DOHH2 (cell line): Measurements from ENCODE around the gene EZR.

ENCODE experiments used
- H3F3A ChIP-seq: fragments of 200-600 bp; sonication (generic), shearing (Covaris generic); 2 replicates; pipeline ENCODE4 v1.6.0; 2016; ENCODE audit warnings: antibody characterized with exemption, mild to moderate bottlenecking; ENCODE audit not compliant: control insufficient read depth, insufficient read depth
- H3K27ac ChIP-seq: fragments of 200-600 bp; sonication (generic); 2 replicates; pipeline ENCODE4 v1.5.1; 2014; ENCODE audit warnings: low read depth, mild to moderate bottlenecking, low read length, moderate library complexity
- H3K27me3 ChIP-seq: fragments of 200-600 bp; sonication (generic); 2 replicates; pipeline ENCODE4 v1.6.1; 2014; ENCODE audit warnings: mild to moderate bottlenecking, low read length, mixed read lengths; ENCODE audit not compliant: control insufficient read depth
- H3K36me3 ChIP-seq: fragments of 200-600 bp; sonication (generic); 2 replicates; pipeline ENCODE4 v1.6.1; 2014; ENCODE audit warnings: mild to moderate bottlenecking, low read length, moderate library complexity, mixed read lengths; ENCODE audit not compliant: control insufficient read depth
- H3K4me1 ChIP-seq: fragments of 200-600 bp; sonication (generic); 2 replicates; pipeline ENCODE4 v1.6.1; 2014; ENCODE audit warnings: mild to moderate bottlenecking, low read length, mixed read lengths; ENCODE audit not compliant: control insufficient read depth
- H3K4me2 ChIP-seq: fragments of 200-600 bp; sonication (generic); 2 replicates; pipeline ENCODE4 v1.6.0; 2014; ENCODE audit warnings: mild to moderate bottlenecking, low read length, moderate library complexity
- H3K4me3 ChIP-seq: fragments of 200-600 bp; sonication (generic); 2 replicates; pipeline ENCODE4 v1.5.1; 2014; ENCODE audit warnings: mild to moderate bottlenecking, low read length, mixed read lengths
- H3K79me2 ChIP-seq: fragments of 200-600 bp; sonication (generic); 2 replicates; pipeline ENCODE4 v1.6.1; 2014; ENCODE audit warnings: mild to moderate bottlenecking, low read length, mixed read lengths; ENCODE audit not compliant: control insufficient read depth
- H3K9me2 ChIP-seq: fragments of 200-600 bp; sonication (generic); replicated peaks from 2 replicates; pipeline ENCODE4 v1.6.1; 2014; ENCODE audit warnings: mild to moderate bottlenecking, low read length, mixed read lengths; ENCODE audit not compliant: control insufficient read depth
- H3K9me3 ChIP-seq: fragments of 200-600 bp; sonication (generic); 2 replicates; pipeline ENCODE4 v1.6.1; 2014; ENCODE audit warnings: antibody characterized with exemption, low read length, mixed read lengths; ENCODE audit not compliant: control insufficient read depth, insufficient read depth
- H4K20me1 ChIP-seq: fragments of 200-600 bp; sonication (generic); 2 replicates; pipeline ENCODE4 v1.6.0; 2014; ENCODE audit warnings: low read depth, mild to moderate bottlenecking, antibody characterized with exemption, low read length, moderate library complexity; ENCODE audit not compliant: control insufficient read depth, insufficient read depth
- EZH2phosphoT487 ChIP-seq: fragments of 200-600 bp; sonication (generic); IDR thresholded peaks from 2 replicates; pipeline ENCODE4 v1.6.1; 2017; ENCODE audit warnings: borderline replicate concordance, mild to moderate bottlenecking, antibody characterized with exemption, low read length, moderate library complexity, mixed read lengths
- TF ChIP-seq, protein P1 (sequence below): fragments of 200-600 bp; sonication (generic); IDR thresholded peaks from one replicate; pipeline ENCODE4 v1.5.1; 2014; ENCODE audit warnings: antibody characterized with exemption, mild to moderate bottlenecking, low read depth, low read length; ENCODE audit not compliant: poor library complexity, severe bottlenecking

EZR gene

DNA sequence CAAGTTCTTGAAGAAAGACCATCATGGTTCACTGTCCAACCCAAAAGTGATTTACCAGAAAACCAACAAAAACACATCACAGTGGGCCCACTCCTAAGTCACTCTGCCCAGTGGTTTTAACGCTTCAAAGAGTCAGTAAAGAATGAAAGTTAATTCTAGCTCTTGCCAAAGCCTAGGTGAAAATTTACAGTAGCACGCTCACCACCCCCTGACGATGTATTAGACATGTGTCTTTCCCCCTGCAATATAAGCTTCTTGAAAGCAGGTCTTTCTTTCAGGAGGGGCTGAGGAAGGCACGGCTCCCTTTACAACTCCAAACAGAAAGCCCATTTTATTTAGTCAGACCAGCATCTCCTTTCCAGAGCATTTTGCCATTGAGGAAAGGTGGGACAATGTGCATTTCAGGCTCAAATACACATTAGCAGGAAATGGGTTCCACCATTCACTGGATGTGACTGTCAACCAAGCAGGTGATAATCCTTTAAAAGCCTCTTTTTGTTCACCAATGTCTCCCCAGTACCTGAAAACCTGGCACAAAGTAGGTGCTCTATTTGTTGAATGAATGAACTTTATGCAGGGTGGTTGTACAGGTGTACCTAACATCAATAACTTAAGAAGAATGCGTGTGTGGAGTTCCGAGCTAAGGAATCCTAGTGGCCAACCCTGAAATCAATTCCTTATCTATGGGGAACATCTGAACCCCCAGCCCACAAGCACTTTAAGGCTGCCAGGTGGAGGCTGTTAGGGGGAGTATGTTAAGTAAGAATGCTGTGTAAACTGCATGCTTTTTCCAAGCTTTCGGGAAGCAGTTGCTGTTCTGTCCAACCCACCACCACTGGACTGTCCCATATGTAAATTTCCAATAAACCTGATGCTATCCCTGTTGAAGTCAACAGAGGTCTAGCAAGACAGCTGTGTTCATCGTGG is 11.4 kb downstream of the EZR start:
- peak overlapping the region; percentile 97 for H3K4me2 ChIP-seq
- peaks cover 96% of the 10 kb centered on the region for H3K4me1 ChIP-seq
- H3K79me2 ChIP-seq = peaks cover 96% of the 10 kb centered on the region

DNA sequence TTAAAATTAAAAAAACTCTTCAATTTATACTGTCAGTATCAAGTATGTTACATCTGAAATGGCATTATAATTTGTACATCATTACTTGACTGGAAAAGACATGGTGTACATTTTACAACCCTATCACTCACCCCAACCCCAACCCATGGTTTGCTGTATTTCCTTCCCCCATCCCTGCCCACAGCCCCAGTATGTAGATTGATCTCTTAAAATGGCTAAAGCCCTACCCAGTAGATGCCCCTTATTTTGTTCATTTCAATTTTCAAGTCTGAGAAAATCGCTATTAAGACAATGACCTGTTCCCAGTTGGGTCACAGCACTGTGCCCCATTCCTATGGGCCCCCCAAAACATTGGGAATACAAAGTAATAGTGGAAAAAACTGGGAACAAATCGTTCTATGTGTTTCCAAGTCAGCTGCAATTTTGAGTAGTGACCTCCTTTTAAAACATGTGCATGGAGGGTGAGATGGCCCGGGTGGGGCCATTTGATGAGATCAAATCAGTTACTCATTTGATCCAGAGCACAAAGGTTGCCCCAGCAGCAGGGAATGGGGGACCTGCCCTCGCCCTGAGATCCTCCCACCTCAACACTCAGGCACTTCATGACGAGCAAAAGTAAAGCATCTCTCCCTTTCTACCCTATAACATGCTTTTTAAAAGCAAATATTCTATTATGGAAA is 13.3 kb downstream of the EZR start:
- Histone ChIP-seq H3K79me2 (peaks cover 96% of the 10 kb centered on the region), H3K27ac (peak overlapping the region; percentile 99), H3K4me2 (peak overlapping the region; percentile 97), H3K4me3 (peak overlapping the region; percentile 71), H3K9me3 (no peaks in the 10 kb centered on the region), H3K36me3 (peaks cover 80% of the 10 kb centered on the region), H3K4me1 (peaks cover 96% of the 10 kb centered on the region), H3K27me3 (no peaks in the 10 kb centered on the region), H4K20me1 (peaks cover 29% of the 10 kb centered on the region), H3F3A (peaks cover 72% of the 10 kb centered on the region), H3K9me2 (no peaks in the 10 kb centered on the region)
- no peak for TF ChIP-seq EZH2phosphoT487
- TF ChIP-seq, protein P1, sequence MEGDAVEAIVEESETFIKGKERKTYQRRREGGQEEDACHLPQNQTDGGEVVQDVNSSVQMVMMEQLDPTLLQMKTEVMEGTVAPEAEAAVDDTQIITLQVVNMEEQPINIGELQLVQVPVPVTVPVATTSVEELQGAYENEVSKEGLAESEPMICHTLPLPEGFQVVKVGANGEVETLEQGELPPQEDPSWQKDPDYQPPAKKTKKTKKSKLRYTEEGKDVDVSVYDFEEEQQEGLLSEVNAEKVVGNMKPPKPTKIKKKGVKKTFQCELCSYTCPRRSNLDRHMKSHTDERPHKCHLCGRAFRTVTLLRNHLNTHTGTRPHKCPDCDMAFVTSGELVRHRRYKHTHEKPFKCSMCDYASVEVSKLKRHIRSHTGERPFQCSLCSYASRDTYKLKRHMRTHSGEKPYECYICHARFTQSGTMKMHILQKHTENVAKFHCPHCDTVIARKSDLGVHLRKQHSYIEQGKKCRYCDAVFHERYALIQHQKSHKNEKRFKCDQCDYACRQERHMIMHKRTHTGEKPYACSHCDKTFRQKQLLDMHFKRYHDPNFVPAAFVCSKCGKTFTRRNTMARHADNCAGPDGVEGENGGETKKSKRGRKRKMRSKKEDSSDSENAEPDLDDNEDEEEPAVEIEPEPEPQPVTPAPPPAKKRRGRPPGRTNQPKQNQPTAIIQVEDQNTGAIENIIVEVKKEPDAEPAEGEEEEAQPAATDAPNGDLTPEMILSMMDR = no peak

More for the DNA sequence above, 11.4 kb downstream of the EZR start:
- Histone ChIP-seq H3K9me2 (no peaks in the 10 kb centered on the region), H3F3A (peaks cover 90% of the 10 kb centered on the region), H3K36me3 (peaks cover 80% of the 10 kb centered on the region), H3K4me3 (peak overlapping the region; percentile 71), H3K27me3 (no peaks in the 10 kb centered on the region), H3K9me3 (no peaks in the 10 kb centered on the region), H3K27ac (peak overlapping the region; percentile 99), H4K20me1 (peaks cover 14% of the 10 kb centered on the region)
- TF ChIP-seq, protein P1 = no peak
- TF ChIP-seq EZH2phosphoT487 = no peak

DNA sequence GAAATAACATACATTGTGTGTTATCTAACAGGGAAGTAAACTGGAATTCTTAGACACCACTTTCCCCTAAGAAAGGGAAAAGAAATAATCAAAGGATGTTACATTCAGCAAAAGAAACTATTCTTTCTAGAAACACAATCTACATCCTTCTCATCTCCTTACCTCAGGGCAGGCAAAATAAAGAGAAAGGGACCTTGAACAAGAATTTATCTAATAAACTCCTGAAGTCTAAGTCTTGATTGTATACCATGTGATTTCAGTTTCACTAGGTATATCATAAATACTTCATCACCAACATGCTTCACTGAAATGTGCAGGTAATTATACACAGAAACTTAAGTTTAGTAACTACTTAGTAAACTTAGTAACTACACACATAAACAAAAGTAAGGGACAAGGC is 15.0 kb downstream of the EZR start:
- peak overlapping the region; percentile 90 for H3K4me2 ChIP-seq
- no peaks in the 10 kb centered on the region for H3K27me3 ChIP-seq
- H3K4me1 ChIP-seq = peaks cover 96% of the 10 kb centered on the region
- peak overlapping the region; percentile 67 for H3K4me3 ChIP-seq
- TF ChIP-seq, protein P1 = no peak
- no peak for TF ChIP-seq EZH2phosphoT487
- H4K20me1 ChIP-seq = peaks cover 30% of the 10 kb centered on the region
- H3K79me2 ChIP-seq = peaks cover 96% of the 10 kb centered on the region
- H3K36me3 ChIP-seq = peaks cover 80% of the 10 kb centered on the region
- H3F3A ChIP-seq = peaks cover 63% of the 10 kb centered on the region
- no peaks in the 10 kb centered on the region for H3K9me3 ChIP-seq
- H3K27ac ChIP-seq = peak overlapping the region; percentile 99
- no peaks in the 10 kb centered on the region for H3K9me2 ChIP-seq
